CD4-positive, CD25-positive, alpha-beta regulatory T cell (primary cell): Measurements from ENCODE around the gene ACSF3. TPM values are rescaled to one million over a fixed set of nuclear protein-coding genes. Genes with fewer than 3 reads are reported as not detected.

Experiments
- ATAC-seq, 2 donors: fragments of 150-1000 bp; cut with Tn5 transposase; one replicate each; pipeline ENCODE4 v1.10.0; 2021; ENCODE audit warnings: low read depth in 2 of 2, moderate number of reproducible peaks in 2 of 2, moderate library complexity in 1 of 2
- DNase-seq, 3 donors: peaks; one replicate each; pipeline versions ENCODE4 v3.0.0 to v3.0.0-alpha.2; 2012 to 2022; ENCODE audit warnings: mixed read lengths in 1 of 3
- H3K27ac ChIP-seq: one replicate; pipeline ENCODE4 v1.7.0; 2013; ENCODE audit warnings: mild to moderate bottlenecking, low read length; ENCODE audit not compliant: insufficient read depth, poor library complexity, severe bottlenecking
- H3K27me3 ChIP-seq: one replicate; pipeline ENCODE4 v1.7.0; 2013; ENCODE audit warnings: low read length; ENCODE audit not compliant: control insufficient read depth, insufficient read depth
- H3K36me3 ChIP-seq: one replicate; pipeline ENCODE4 v1.7.0; 2013; ENCODE audit warnings: mild to moderate bottlenecking, low read length, moderate library complexity; ENCODE audit not compliant: control insufficient read depth, insufficient read depth
- H3K4me1 ChIP-seq: 2 replicates; pipeline ENCODE4 v1.7.0; 2013; ENCODE audit warnings: mild to moderate bottlenecking, low read length; ENCODE audit not compliant: insufficient read depth, control insufficient read depth, poor library complexity, severe bottlenecking
- H3K4me3 ChIP-seq: one replicate; pipeline ENCODE4 v1.7.0; 2013; ENCODE audit warnings: low read depth, mild to moderate bottlenecking, low read length, moderate library complexity
- H3K9me3 ChIP-seq, 2 experiments: 1 replicate in 1 of 2; 2 replicates in 1 of 2; pipeline ENCODE4 v1.7.0; 2013; ENCODE audit warnings: low read length in 2 of 2, mild to moderate bottlenecking in 1 of 2, moderate library complexity in 1 of 2; ENCODE audit not compliant: control insufficient read depth in 2 of 2
- H3K27ac Mint-ChIP-seq, 3 donors: one replicate each; pipeline ENCODE4 v1.8.0; 2020 to 2022; ENCODE audit warnings: mild to moderate bottlenecking in 3 of 3, mixed read lengths in 3 of 3, moderate library complexity in 2 of 3
- H3K27me3 Mint-ChIP-seq: one replicate; pipeline ENCODE4 v1.8.0; 2022; ENCODE audit warnings: mild to moderate bottlenecking, mixed read lengths
- H3K36me3 Mint-ChIP-seq: one replicate; pipeline ENCODE4 v1.8.0; 2020; ENCODE audit warnings: mixed read lengths
- H3K4me1 Mint-ChIP-seq, 4 donors: one replicate each; pipeline ENCODE4 v1.8.0; 2020 to 2022; ENCODE audit warnings: mixed read lengths in 4 of 4, mild to moderate bottlenecking in 1 of 4
- H3K4me3 Mint-ChIP-seq, 4 donors: one replicate each; pipeline ENCODE4 v1.8.0; 2020 to 2022; ENCODE audit warnings: mild to moderate bottlenecking in 4 of 4, mixed read lengths in 4 of 4, moderate library complexity in 3 of 4
- H3K9me3 Mint-ChIP-seq, 7 donors: one replicate each; pipeline ENCODE4 v1.8.0; 2020 to 2022; ENCODE audit warnings: mixed read lengths in 7 of 7, mild to moderate bottlenecking in 3 of 7, moderate library complexity in 2 of 7
- polyA plus RNA-seq, 4 donors: library from polyadenylated mRNA; unstranded; fragments of 300-500 nt; fragmentation: Illumina TruSeq; gene quantifications; one replicate each; pipeline ENCODE4 v1.2.3, GENCODE V29; 2021
- total RNA-seq: library from RNA; stranded (reverse); gene quantifications from one replicate; pipeline ENCODE4 v1.2.3, GENCODE V29; 2022

Gene ACSF3
- total and polyA plus RNA-seq, 5 donors from 2014 or later: 24.1 to 56.3 (median 29.1) TPM

- Histone ChIP-seq H3K27me3 (no peaks in the 10 kb centered on the region), H3K9me3 (no peaks in the 10 kb centered on the region), H3K4me3 (no peak overlapping the region), H3K4me1 (no peaks in the 10 kb centered on the region), H3K36me3 (no peaks in the 10 kb centered on the region), H3K27ac (no peak overlapping the region)
- no peak for DNase-seq
- ATAC-seq: no peak
- Mint-ChIP-seq H3K27ac (no peak overlapping the region), H3K27me3 (no peaks in the 10 kb centered on the region), H3K9me3 (peaks cover 0 to 3% (median 0%) of the 10 kb centered on the region in 7 donors), H3K4me1 (peaks cover 0 to 3% (median 0%) of the 10 kb centered on the region in 4 donors), H3K36me3 (no peaks in the 10 kb centered on the region), H3K4me3 (no peak overlapping the region)
These were observed 13.3 kb upstream of the ACSF3 start for GRCh38 chr16:89080196-89080853.

DNA sequence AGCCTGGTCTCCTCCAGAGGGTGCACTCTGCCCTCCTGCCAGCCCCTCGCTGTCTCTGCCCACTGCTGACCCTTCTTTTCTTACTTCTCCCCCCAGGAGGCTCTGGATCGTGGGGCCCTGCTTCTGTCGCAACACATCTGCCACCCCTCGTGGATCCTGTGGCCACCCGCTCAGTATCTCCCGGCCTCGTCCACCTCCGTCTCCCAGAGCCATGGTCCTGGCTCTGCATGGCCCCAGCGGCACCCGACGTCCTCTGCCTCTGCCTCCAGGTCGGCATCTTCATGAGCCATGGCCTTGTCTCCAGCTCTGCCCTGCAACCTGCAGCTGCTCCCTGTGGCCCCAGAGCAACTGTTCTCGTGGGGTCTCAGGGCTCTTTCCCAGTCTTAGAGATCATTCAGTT, 12.1 kb upstream of the ACSF3 start:
- Histone ChIP-seq H3K9me3 (no peaks in the 10 kb centered on the region), H3K36me3 (no peaks in the 10 kb centered on the region), H3K4me1 (no peaks in the 10 kb centered on the region), H3K27ac (no peak overlapping the region), H3K27me3 (no peaks in the 10 kb centered on the region), H3K4me3 (no peak overlapping the region)
- Mint-ChIP-seq H3K9me3 (peaks cover 0 to 3% (median 0%) of the 10 kb centered on the region in 7 donors), H3K27ac (no peak overlapping the region), H3K36me3 (no peaks in the 10 kb centered on the region), H3K4me1 (peaks cover 0 to 3% (median 0%) of the 10 kb centered on the region in 4 donors), H3K4me3 (no peak overlapping the region), H3K27me3 (no peaks in the 10 kb centered on the region)
- no peak for ATAC-seq
- DNase-seq: no peak

DNA sequence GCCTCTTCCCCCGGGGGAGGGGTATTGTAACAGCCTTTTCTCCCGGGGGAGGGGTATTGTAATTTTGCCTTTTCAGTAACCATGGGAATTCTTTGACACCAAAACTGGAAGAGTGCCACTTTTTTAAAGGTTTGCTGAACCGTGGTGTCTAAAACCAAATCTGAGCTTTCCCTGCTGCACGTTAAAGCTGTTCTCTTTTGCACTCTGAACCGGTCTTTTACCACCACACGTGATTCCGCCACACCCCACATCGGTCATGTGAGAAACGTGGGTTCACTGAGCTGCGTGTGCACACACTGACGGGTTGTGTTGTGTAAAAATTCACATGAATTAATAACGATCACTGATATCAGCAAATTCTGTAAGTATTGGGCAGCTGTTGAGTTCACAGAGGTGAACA, 9.2 kb upstream of the ACSF3 start:
- H3K4me3 Mint-ChIP-seq: peak overlapping the region in 2 of 4 donors; percentile 19 to 30
- no peak overlapping the region for H3K4me3 ChIP-seq
- H3K9me3 Mint-ChIP-seq: peaks cover 0 to under 1% (median 0%) of the 10 kb centered on the region in 7 donors
- peaks cover 0 to 3% (median 0%) of the 10 kb centered on the region in 4 donors for H3K4me1 Mint-ChIP-seq
- ATAC-seq (peak in 1 of 2 donors; percentile 34), DNase-seq (peak in 1 of 3 donors; percentile 38)
- H3K4me1 ChIP-seq: no peaks in the 10 kb centered on the region
- H3K36me3 Mint-ChIP-seq: no peaks in the 10 kb centered on the region
- H3K27me3 ChIP-seq: no peaks in the 10 kb centered on the region
- H3K27ac Mint-ChIP-seq: peak overlapping the region in 2 of 3 donors; percentile 82 to 83
- no peak overlapping the region for H3K27ac ChIP-seq
- H3K9me3 ChIP-seq: no peaks in the 10 kb centered on the region
- no peaks in the 10 kb centered on the region for H3K36me3 ChIP-seq
- H3K27me3 Mint-ChIP-seq: no peaks in the 10 kb centered on the region

- Histone ChIP-seq H3K4me1 (no peaks in the 10 kb centered on the region), H3K27me3 (no peaks in the 10 kb centered on the region), H3K9me3 (no peaks in the 10 kb centered on the region), H3K4me3 (no peak overlapping the region), H3K36me3 (no peaks in the 10 kb centered on the region), H3K27ac (no peak overlapping the region)
- DNase-seq: no peak
- no peaks in the 10 kb centered on the region for H3K27me3 Mint-ChIP-seq
- peak overlapping the region in 2 of 3 donors; percentile 82 to 83 for H3K27ac Mint-ChIP-seq
- H3K4me3 Mint-ChIP-seq: peak overlapping the region in 1 of 4 donors; percentile 30
- ATAC-seq: no peak
- no peaks in the 10 kb centered on the region for H3K36me3 Mint-ChIP-seq
- H3K4me1 Mint-ChIP-seq: peaks cover 0 to 3% (median 0%) of the 10 kb centered on the region in 4 donors
- no peaks in the 10 kb centered on the region for H3K9me3 Mint-ChIP-seq
These were observed 8.6 kb upstream of the ACSF3 start for GRCh38 chr16:89084814-89085612.

DNA sequence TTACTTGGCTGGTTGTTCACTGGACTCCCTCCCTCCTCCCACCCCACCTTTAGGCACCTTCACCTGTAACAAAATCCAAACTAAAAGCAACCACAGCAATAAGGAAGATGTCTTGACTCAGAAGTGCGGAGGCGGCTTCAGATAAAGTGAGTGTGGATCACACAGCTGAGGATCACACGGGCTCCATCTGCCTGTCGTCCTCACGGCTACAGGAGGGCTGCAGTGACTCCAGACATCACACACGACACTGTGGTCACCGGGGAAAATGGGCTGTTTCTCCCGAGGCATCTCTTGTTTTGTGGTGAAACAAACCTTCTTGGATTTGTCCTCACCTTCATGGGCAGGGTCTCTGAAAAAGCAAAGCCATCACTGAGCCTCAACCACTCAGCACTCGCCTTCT, 7.9 kb upstream of the ACSF3 start:
- Mint-ChIP-seq H3K27ac (no peak overlapping the region), H3K9me3 (no peaks in the 10 kb centered on the region), H3K36me3 (no peaks in the 10 kb centered on the region), H3K27me3 (no peaks in the 10 kb centered on the region), H3K4me1 (peaks cover 0 to 7% (median 0%) of the 10 kb centered on the region in 4 donors), H3K4me3 (no peak overlapping the region)
- no peaks in the 10 kb centered on the region for H3K4me1 ChIP-seq
- no peaks in the 10 kb centered on the region for H3K36me3 ChIP-seq
- DNase-seq: no peak
- H3K27me3 ChIP-seq: no peaks in the 10 kb centered on the region
- H3K9me3 ChIP-seq: no peaks in the 10 kb centered on the region
- no peak overlapping the region for H3K27ac ChIP-seq
- ATAC-seq: no peak
- H3K4me3 ChIP-seq: no peak overlapping the region

DNA sequence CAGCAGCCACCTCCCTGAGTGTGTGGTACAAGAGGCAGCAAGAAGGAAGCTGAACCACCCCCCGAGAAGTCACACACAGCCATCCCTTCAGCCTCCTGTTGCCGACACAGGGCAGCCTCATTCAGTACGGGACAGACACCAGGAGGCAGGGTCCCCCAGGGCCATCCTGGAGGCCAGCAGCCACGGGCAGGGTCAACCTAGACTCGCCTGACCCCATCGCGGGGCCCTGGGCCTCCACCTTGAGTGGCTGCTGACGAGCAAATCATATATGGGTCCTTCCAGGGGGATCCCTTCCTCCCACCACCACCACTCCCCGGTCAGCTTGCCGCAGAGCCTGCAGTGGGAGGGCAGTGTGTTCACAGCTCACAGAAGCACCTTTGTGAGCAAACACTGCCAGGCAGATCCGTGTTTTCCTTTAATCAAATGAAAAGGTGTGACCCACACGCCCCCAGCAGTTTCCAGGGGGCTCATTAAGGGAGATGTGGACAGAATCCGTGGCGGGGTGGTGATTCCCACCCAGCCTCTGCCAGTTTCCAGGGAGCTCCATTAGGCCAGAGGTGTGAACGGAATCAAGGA, 5.6 kb upstream of the ACSF3 start:
- H3K4me1 Mint-ChIP-seq: peaks cover 0 to 15% (median 0%) of the 10 kb centered on the region in 4 donors

GRCh38 chr16:89089120-89089519, 4.5 kb upstream of the ACSF3 start:
- H3K4me3 ChIP-seq: no peak overlapping the region
- ATAC-seq: no peak
- peaks cover 7% of the 10 kb centered on the region for H3K4me1 ChIP-seq
- H3K27ac Mint-ChIP-seq: no peak overlapping the region
- no peaks in the 10 kb centered on the region for H3K27me3 Mint-ChIP-seq
- H3K9me3 Mint-ChIP-seq: no peaks in the 10 kb centered on the region
- no peaks in the 10 kb centered on the region for H3K9me3 ChIP-seq
- H3K27ac ChIP-seq: no peak overlapping the region
- H3K4me1 Mint-ChIP-seq: peaks cover 0 to 18% (median 1%) of the 10 kb centered on the region in 4 donors
- H3K4me3 Mint-ChIP-seq: no peak overlapping the region
- H3K36me3 ChIP-seq: no peaks in the 10 kb centered on the region
- H3K27me3 ChIP-seq: no peaks in the 10 kb centered on the region
- DNase-seq: no peak
- no peaks in the 10 kb centered on the region for H3K36me3 Mint-ChIP-seq

More for the DNA sequence above, 5.6 kb upstream of the ACSF3 start:
- Mint-ChIP-seq H3K27me3 (no peaks in the 10 kb centered on the region), H3K27ac (no peak overlapping the region), H3K9me3 (no peaks in the 10 kb centered on the region), H3K36me3 (no peaks in the 10 kb centered on the region), H3K4me3 (no peak overlapping the region)
- ATAC-seq (no peak), DNase-seq (no peak)
- Histone ChIP-seq H3K27ac (no peak overlapping the region), H3K4me1 (peaks cover under 1% of the 10 kb centered on the region), H3K27me3 (no peaks in the 10 kb centered on the region), H3K36me3 (no peaks in the 10 kb centered on the region), H3K4me3 (no peak overlapping the region), H3K9me3 (no peaks in the 10 kb centered on the region)
